HG03045 (cell line): ENCODE results near the gene RNF44.

Experiments used
- ATAC-seq: cut with Tn5 transposase; IDR thresholded peaks from one replicate; pipeline ENCODE4 v1.9.1; 2021; ENCODE audit warnings: mild to moderate bottlenecking, moderate library complexity; ENCODE audit not compliant: unreplicated experiment

RNF44 gene

DNA sequence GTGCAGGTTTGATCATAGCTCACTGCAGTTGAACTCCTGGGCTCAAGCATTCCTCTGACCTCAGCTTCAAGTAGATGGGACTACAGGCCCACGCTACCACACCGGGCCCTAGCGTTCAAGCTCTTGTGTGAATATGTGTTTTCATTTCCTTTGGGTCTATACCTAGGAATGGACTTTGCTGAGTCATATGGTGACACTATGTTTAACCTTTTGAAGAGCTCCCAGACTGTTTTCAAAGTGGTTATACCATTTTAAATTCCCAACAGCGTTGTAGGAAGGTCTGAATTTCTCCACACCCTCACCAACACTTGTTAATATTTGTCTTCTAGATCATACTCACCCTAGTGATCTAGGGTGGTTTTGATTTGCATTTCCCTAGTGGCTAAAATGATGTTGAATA, 55.5 kb downstream of the RNF44 start:
- no peak for ATAC-seq
